HG03442 (cell line): Measurements from ENCODE around the gene AFAP1.

Source experiments
- ATAC-seq: cut with Tn5 transposase; IDR thresholded peaks from one replicate; pipeline ENCODE4 v1.9.1; 2021; ENCODE audit warnings: mild to moderate bottlenecking, moderate library complexity; ENCODE audit not compliant: unreplicated experiment

The AFAP1 gene

GRCh38 chr4:7745301-7745885, 194.3 kb downstream of the AFAP1 start:
- no peak for ATAC-seq

DNA sequence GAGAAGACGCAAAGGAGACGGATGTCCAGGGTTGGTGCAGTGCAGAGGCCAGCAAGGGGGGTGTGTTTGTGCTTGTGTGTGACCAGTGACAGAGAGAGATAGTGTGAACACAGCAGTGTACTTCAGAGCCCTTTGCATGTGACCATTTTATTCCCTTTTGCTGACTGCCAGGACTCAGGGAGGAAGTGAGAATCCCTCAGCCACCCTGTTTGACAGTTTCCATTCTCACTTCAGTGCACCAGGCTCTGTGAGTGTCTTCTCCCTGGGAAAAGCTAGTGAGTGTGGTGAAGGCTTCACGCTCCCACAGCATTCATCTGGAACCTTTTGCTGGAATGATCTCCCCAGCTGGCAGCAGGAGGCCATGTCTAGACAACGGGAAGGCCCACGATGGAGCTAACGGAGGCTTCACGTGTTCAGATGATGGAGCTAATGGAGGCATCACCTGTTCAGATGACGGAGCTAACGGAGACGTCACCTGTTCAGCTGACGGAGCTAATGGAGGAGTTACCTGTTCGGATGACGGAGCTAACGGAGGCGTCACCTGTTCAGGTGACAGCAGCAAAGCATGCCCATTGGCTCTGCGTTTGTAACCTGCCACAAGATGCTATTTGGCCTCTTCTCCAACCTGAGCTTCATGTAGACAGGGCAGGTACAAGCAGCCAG, 195.4 kb downstream of the AFAP1 start:
- no peak for ATAC-seq

DNA sequence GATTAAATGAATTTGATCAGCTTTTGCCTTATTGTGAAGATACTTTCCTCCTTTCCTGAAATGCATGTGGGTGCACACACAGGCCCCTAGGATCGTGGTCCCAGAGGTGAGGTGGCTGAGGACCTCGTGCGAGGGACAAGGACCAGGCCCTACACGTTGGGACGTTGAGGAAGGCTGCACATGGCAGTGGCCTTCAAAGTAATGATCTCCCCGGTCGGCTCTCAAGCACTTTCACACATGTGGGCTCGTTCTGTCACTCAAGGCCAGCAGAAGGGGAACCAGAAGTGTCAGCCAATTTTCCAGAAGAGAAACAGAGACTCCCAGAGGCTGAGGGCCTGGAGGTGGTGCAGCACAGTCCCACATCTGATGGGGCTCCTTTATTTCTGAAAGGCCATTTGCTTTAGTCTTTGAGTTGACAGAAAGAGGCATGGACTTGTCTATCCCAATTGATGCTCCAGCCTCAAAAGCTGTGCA, 196.8 kb downstream of the AFAP1 start:
- ATAC-seq = no peak

DNA sequence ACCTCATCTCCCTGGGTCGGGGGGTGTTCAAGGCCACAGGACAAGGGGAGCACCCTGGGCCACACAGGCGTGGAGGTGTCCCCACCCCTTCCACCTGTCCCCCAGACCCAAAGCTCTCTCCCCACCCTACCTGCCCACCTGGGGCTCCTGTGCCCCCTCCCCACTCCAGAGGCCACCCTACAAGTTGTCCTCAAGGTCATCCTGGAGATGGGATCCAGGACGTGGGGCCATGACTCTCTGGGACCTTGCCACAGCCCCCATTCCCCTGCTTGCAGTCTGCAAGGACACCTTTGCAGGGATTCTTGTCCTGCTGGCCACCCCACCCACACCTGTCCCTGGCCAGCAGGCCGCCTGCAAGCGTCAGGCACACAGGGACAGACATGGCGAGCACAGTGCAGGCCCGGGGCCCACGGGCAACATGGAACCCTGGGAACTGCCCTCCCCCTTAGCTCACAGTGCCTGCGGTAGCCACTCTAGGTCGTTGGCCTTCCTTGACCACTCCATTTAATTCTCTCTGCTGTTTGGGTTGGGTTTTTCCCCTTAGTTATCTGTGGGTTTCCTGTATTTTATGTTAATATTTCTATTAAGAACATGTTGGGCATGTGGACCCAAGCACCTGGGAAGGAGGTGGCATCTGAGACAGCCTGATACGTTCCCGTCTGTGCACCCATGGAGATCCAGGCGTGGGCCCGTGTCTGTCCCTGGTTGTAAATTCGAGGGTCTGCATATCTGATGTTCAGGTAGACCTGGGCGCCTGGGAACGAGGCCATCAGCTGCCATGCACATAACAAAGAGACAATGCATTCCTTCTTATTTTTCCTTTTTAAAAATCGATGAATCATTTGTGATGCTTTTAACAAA, 197.5 kb downstream of the AFAP1 start:
- ATAC-seq = no peak

GRCh38 chr4:7740866-7741525, 198.7 kb downstream of the AFAP1 start:
- ATAC-seq = no peak

- ATAC-seq = no peak
Observed at GRCh38 chr4:7739918-7740865, 199.5 kb downstream of the AFAP1 start.

DNA sequence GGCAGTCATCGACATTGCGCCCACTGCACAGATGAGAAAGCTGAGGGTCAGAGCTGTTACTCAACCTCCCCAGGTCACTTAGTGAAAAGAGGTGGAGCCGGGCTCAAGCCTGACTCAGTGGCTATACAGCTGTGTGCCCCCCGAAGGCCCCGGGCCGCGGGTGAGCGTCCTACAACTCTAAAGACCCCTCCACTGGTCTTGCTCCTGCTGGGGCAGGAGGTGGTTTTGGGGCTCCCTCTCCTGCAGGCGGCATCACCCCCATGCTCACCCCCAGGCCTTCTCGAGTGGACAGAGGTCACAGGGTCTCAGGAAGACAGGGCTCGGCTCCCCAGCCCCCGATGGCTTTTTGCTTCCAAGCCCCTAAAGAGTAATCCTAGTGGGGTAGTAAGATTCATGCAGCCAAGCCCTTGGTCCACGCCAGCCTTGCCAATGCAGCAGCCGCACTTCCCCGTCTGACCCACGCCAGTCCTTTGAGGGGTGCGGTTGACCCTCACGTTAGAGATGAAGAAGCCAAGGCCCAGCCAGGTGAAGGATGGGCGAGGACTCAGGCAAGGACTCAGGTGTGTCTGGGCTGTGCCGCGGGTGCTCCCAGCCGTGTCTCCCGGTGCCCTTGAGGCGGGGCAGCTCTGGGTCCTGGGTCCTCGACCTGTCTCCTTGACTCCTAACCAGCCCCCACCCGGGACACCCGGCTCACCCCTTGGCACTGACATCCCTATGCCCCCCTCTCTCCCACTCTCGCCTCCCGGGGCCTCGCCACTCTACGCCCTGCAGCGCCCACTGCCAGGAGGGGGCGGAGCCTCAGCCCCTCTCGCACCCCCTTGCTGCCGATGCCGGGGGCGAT, 200.4 kb downstream of the AFAP1 start:
- ATAC-seq = no peak

GRCh38 chr4:7738458-7739076, 201.1 kb downstream of the AFAP1 start:
- ATAC-seq = no peak

GRCh38 chr4:7737752-7738457, 201.8 kb downstream of the AFAP1 start:
- ATAC-seq = no peak

DNA sequence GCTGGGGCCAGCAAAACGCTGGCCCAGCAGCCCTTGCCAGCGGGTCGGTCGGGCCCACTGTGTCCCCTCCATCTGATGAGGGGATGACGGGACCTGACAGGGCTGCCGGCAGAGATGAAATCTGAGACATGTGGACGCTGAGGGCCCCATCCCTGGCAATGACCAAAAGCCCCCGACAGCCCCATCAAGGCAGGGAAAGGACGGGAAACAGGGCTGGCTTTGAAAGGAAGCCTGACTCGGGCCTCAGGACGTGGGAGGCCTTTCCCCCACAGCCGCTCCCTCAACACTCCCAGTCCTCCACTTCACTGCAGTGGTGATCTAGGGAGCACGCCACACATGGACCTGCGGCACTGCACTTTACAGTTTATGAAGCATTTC, 202.4 kb downstream of the AFAP1 start:
- ATAC-seq = no peak

- ATAC-seq = no peak
Observed at GRCh38 chr4:7736436-7737267, 203.0 kb downstream of the AFAP1 start.

GRCh38 chr4:7735961-7736360, 203.7 kb downstream of the AFAP1 start:
- no peak for ATAC-seq

GRCh38 chr4:7735395-7735794, 204.3 kb downstream of the AFAP1 start:
- no peak for ATAC-seq

GRCh38 chr4:7734651-7735260, 204.9 kb downstream of the AFAP1 start:
- no peak for ATAC-seq

GRCh38 chr4:7733801-7734650, 205.6 kb downstream of the AFAP1 start:
- no peak for ATAC-seq

DNA sequence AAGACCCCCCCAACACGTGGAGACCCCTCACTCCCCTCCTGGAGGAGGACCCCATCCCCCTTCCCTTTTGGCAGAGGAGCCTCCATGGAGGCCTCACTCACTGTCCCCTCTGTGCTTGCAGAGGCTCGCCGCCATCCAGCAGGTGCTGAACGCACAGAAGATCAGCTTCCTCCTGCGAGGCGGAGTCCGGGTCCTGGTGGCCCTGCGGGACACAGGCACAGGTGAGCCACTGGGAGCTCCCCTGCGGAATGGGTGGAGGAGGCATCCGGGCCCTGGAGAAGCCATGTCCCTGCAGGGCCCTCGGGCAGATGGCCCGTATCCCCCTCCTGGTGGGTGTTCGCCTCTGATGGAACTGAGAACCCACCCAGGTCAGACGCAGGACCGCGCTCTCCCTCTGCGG, 206.5 kb downstream of the AFAP1 start:
- no peak for ATAC-seq
